UCSD-AML1 (cell line): ENCODE data around the gene DHX40.
"Not testable (repeated sequence)": the region's sequence is repeated elsewhere in the genome, so short reads cannot be mapped to it uniquely, and the experiment has no call there.

Experiments used
- DNase-seq: peaks from one replicate; lab custom pipeline; 2025; ENCODE audit not compliant: unreplicated experiment; lab: John Stamatoyannopoulos, UW

DHX40 gene

GRCh38 chr17:59627274-59627673 lies 61.9 kb downstream of the DHX40 start:
- no peak for DNase-seq

GRCh38 chr17:59627770-59628171 lies 62.4 kb downstream of the DHX40 start:
- DNase-seq, result no peak

DNA sequence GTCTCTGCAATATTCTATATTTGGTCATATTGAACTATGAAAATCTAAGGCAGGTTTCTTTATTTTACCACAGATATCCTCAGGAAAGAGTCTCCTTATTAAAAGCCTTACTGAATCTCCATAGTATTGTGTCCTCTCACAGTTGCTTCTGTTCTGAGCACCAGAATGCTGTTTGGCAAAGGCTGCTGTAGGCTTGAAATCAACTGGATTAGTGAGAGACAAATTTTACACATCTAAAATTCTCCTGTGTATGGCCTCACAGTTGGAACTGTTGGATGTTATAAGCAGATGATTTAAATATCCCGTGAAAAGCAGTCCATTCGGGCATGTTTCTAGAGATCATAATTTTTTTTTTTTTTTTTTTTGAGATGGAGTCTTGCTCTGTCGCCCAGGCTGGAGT lies 63.8 kb downstream of the DHX40 start:
- no peak for DNase-seq

DNA sequence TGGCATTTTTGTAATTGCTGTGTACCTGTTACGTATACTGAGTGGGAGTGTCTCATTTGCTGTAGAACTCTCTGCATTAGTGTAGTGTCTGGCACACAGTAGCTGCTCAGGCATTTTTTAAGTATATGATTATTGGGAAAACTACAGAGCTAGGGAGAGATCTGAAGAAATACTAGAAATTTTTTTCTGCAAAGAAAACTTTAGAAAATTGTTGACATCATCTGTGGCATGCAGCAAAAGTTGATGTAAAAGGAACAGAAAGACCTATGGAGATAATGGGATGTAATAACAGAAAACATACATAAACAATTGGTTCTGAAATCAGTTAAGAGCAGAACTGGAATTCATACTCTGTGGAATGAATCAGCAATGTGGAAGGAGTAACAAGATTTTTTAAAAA lies 65.9 kb downstream of the DHX40 start:
- no peak for DNase-seq

- no peak for DNase-seq
Observed at GRCh38 chr17:59632398-59632797, 67.0 kb downstream of the DHX40 start.

DNA sequence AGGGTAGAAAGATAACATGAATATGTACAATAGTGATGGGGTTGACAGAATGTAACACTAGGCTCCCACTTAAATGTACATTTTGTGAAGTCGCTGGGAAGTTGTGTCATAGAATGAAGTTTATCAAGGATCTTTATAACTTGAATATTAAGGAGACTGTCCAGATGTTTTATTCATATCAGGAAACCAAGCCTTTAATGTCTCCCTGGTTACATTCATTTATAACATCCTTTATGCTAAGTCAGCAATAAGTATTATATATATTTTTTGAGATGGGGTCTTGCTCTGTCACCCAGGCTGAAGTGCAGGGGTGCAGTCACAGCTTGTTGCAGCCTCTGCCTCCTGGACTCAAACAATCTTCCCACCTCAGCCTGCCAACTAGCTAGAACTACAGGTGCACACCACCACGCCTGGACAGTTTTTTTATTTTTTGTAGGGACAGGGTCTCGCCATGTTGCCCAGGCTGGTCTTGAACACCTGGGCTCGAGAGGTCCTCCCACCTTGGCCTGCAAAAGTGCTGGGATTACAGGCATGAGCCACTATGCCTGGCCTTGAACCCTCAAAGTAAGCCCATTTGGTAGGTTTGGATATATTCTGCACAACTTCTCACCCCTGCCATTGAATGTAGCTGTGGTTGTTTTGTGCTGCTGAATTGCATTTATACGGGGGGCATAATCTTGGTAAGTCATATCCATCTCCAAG lies 68.4 kb downstream of the DHX40 start:
- no peak for DNase-seq

DNA sequence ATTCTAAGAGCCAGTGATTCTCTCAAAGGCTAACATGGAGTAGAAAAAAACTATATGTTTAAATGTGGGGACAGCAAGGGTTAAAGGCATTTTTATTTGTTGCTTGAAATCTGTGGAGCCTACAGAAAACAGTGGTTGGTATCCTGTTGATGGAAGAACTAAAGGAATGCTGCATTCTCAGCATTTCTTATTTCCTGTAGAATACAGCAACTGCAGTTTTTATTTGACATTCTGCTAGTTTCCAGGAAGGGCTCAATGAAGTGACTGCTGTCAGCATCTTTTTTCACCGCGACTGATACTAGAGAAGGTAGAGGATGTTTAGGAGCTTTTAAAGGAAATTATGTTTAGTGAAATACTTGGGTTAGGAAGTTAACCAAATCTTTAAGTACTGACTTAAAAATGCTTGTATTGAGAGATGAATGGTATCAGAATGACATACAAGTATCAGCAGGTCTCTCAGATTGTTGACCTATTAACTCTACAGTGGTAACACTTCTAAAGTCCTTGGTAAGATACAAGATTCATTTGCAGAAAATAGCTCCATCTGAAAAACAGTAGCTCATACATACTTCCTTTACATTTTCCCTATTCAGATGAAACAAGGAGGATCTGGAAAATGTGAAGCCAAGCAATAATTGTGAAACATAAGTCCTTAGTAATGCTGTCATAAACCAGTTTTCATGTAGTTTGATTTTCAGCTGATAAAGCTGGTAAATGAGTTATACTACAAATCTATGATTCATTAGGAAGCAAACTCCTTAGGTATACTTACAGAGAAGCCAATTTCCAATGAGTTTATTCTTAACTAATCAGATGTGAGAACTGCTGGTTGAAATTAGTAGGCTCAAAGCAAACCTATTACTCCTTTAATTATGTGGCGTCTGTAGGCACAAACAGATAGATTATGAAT lies 69.5 kb downstream of the DHX40 start:
- no peak for DNase-seq

- no peak for DNase-seq
Observed at GRCh38 chr17:59637611-59638310, 72.4 kb downstream of the DHX40 start.

DNA sequence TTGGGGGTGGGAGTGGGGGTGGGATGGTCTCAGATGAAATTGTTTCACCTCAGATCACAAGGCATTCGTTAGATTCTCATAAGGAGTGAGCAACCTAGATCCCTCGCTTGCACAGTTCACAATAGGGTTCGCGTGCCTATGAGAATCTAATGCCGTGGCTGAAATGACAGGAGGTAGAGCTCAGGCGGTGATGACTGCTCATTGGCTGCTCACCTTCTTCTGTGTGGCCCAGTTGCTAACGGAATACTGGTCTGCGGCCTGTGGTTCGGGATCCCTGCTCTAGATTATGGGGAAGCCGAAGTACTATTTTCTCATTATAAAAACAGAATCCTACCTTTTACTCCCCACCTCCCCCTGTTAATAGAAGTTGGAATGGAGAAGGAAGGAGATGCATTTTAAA lies 73.1 kb downstream of the DHX40 start:
- DNase-seq, result no peak

DNA sequence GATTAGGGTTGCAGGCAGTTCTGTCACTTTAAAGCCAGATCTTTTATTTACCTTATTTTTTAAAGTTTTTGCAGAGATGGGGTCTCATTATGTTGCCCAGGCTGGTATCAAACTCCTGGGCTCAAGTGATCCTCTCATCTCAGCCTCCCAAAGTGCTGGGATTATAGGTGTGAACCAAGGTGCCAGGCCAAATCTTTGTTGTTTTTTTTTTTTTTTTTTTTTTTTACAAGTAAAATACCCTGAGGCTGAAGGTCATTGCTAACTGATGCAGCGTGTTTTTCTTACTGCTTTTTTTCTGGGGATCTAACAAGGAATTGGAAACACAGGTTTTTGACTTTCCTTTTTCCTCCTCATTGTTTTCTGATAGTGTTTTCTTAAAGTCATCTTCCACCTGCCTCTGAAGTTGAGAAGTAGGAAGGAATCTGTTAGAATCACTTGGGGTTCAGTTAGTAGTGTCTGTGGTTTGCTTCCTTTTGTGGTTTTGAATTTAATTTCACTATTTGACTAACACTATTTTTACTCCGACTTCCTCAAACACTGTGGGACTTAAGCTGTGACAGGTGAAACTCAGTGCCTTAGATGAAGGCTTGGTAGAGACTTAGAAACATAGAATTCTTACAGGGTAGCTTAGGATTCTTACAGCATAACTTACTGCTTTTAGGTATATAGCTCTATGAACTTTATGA lies 76.5 kb downstream of the DHX40 start:
- DNase-seq, result no peak

DNA sequence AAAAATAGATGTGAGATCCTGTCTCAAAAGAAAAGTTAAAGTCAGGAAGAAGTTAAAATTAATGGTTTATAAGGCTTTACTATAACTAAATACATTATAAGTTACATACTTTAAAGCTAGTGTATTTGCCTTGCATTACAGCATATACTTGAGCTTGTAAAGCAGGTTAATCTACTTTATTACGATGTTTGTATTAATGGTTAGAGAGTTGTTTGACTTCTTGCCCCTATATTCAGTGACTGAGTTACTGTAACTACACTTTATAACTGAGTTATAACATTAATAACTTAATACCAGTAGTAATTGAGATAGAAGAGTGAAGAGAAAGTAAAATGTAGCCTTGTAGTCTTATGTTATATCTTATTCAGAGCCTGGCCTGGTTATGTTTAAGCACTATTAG lies 77.2 kb downstream of the DHX40 start:
- DNase-seq, result no peak

GRCh38 chr17:59643159-59644140 lies 78.0 kb downstream of the DHX40 start:
- DNase-seq, result no peak

DNA sequence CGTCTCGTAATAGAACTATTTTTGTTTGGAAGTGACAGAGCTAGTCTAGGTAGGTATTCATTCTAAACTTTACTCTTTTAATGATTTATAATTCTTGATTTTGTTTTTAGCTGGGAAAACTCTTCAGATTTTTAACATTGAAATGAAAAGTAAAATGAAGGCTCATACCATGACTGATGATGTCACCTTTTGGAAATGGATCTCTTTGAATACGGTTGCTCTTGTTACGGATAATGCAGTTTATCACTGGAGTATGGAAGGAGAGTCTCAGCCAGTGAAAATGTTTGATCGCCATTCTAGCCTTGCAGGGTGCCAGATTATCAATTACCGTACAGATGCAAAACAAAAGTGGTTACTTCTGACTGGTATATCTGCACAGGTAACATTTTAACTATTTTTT lies 81.9 kb downstream of the DHX40 start:
- DNase-seq, result no peak

DNA sequence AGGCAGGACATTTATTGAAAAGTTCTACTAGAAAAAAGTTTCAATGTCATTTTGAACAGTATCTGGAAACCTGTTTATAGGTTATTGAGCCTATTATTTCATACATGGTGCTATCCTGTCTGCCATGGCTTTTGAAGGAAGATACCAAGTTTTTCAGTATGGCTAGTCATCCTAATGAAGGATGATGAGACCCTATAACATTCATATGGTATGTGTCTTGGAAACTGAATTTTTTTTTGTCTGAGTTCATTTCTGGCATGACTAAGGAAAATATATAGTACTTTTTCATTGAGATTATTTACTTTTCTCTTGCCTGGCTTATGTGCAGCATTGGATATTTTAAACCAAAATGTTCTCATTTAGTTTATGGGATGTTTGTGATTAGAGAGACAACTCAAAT lies 84.5 kb downstream of the DHX40 start:
- no peak for DNase-seq

- no peak for DNase-seq
Observed at GRCh38 chr17:59650642-59651041, 85.2 kb downstream of the DHX40 start.

GRCh38 chr17:59651346-59651745 lies 85.9 kb downstream of the DHX40 start:
- no peak for DNase-seq

DNA sequence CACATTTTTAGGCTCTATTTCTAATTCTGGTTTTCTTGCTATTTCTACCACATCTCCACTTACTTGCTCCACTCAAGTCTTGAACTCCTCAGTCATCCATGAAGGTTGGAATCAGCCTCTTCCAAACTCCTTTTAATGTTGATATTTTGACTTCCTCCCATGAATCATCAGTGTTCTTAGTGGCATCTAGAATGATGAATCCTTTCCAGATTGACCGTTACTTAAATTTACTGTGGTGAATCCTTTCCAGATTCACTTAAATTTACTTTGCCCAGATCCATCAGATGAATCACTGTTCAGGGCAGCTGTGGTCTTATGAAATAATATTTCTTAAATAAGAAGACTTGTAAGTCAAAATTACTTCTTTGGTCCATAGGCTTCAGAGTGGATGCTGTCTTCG lies 86.7 kb downstream of the DHX40 start:
- no peak for DNase-seq

DNA sequence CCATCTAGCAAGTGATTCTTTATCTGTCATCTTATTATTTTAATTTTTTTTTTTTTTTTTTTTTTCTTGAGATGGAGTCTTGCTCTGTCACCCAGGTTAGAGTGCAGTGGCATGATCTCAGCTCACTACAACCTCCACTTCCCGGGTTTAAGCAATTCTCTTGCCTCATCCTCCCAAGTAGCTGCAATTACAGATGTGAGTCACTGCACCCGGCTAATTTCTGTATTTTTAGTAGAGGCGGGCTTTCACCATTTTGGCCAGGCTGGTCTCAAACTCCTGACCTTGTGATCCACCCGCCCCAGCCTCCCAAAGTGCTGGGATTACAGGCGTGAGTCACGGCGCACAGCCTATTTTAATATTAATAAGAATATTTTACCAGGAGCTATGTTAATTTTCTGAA lies 91.2 kb downstream of the DHX40 start:
- DNase-seq, result not testable (repeated sequence)
